Upper lobe of right lung (tissue), 1 donor: Measurements from ENCODE around the gene TIE1. TPM values are rescaled to one million over a fixed set of nuclear protein-coding genes. Genes with fewer than 3 reads are reported as not detected.
A peak's percentile ranks its signal among the peaks of the same experiment; 100 is the strongest.

ENCODE experiments used
- ATAC-seq: fragments of 200-7000 bp; cut with Tn5 transposase; one replicate; pipeline ENCODE4 v1.9.1; 2020; ENCODE audit warnings: mild to moderate bottlenecking, moderate library complexity
- DNase-seq: peaks from one replicate; pipeline ENCODE4 v3.0.0-alpha.2; 2020
- H3K27ac ChIP-seq: fragments of 200-600 bp; one replicate; pipeline ENCODE4 v1.8.0; 2022
- H3K27me3 ChIP-seq: fragments of 200-600 bp; one replicate; pipeline ENCODE4 v1.8.0; 2022; ENCODE audit warnings: mild to moderate bottlenecking
- H3K36me3 ChIP-seq: fragments of 200-600 bp; one replicate; pipeline ENCODE4 v1.8.0; 2022
- H3K4me1 ChIP-seq: fragments of 200-600 bp; one replicate; pipeline ENCODE4 v1.8.0; 2022
- H3K4me3 ChIP-seq: fragments of 200-600 bp; one replicate; pipeline ENCODE4 v1.8.0; 2022; ENCODE audit warnings: mild to moderate bottlenecking
- H3K9me3 ChIP-seq: fragments of 200-600 bp; one replicate; pipeline ENCODE4 v1.8.0; 2022
- intact Hi-C: fragments of 100-400 bp; cut with DNase I; formaldehyde crosslinking; loops from one replicate; pipeline ENCODE4 v1.11.0; 2022
- total RNA-seq: library from RNA; stranded (reverse); fragmentation: NEBNext Ultra II Directional; extraction: Animal tissue kit (Norgen Biotek cat#: 25700); gene quantifications from one replicate; pipeline ENCODE4 v1.2.1, GENCODE V29; 2021
- TF ChIP-seq, protein P1 (sequence below): fragments of 200-600 bp; IDR thresholded peaks from one replicate; pipeline ENCODE4 v1.8.0; 2022; ENCODE audit warnings: antibody characterized with exemption
- donor health status: DM: no; HTN: yes; CAD: no; lungs with severe emphysema.

TIE1 gene
- total RNA-seq, 1 donor from 2014 or later: 59.4 TPM

DNA sequence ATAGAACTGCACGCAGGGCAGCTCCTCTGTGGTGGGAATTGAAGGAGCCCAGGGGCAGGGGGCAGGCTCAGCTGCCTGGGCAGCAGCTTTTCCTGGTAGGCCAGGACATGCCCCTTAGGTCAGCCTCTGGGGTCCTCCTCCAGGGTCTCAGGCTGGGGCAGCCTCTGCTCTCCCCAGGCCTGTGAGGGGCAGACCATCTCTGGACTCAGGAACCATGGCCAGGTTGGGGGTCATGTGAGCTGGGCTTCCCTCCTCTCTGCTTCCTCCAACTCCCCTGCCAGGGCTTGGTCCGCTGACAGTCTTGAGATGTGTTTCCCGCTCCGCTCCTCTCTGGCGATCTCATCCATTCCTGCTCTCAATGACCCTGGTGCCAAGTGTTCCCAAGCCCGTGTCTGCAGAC is 21.1 kb upstream of the TIE1 start:
- TF ChIP-seq, protein P1, sequence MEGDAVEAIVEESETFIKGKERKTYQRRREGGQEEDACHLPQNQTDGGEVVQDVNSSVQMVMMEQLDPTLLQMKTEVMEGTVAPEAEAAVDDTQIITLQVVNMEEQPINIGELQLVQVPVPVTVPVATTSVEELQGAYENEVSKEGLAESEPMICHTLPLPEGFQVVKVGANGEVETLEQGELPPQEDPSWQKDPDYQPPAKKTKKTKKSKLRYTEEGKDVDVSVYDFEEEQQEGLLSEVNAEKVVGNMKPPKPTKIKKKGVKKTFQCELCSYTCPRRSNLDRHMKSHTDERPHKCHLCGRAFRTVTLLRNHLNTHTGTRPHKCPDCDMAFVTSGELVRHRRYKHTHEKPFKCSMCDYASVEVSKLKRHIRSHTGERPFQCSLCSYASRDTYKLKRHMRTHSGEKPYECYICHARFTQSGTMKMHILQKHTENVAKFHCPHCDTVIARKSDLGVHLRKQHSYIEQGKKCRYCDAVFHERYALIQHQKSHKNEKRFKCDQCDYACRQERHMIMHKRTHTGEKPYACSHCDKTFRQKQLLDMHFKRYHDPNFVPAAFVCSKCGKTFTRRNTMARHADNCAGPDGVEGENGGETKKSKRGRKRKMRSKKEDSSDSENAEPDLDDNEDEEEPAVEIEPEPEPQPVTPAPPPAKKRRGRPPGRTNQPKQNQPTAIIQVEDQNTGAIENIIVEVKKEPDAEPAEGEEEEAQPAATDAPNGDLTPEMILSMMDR: no peak
- peak; percentile 48 for DNase-seq
- intact Hi-C loops: no loop called here

DNA sequence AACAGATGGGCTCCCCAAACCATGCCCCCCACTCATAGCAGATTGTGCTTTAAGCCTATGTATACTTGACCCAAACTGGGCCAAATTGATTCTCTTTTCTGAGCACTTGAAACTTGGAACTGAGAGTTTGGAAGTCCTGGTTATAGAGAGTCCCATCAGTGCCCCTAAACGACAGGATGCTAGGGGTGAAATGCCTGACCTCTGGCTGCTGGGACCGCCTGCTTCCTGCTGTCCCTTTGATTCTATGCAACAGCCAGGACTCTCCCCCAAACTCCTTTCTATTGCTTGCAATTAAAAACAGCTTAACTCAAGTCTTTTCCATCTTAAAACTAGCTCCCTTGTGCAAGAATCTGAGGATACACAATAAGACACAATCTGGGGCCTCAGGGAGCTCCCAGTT is 20.1 kb upstream of the TIE1 start:
- Histone ChIP-seq H3K36me3 (no peaks in the 10 kb centered on the region), H3K27me3 (no peaks in the 10 kb centered on the region), H3K4me3 (no peak overlapping the region), H3K4me1 (peaks cover 16% of the 10 kb centered on the region), H3K27ac (no peak overlapping the region), H3K9me3 (no peaks in the 10 kb centered on the region)
- no peak for ATAC-seq
- DNase-seq: peak; percentile 3
- intact Hi-C loops: no loop called here
- TF ChIP-seq, protein P1: no peak

More for the DNA sequence above, 21.1 kb upstream of the TIE1 start:
- no peaks in the 10 kb centered on the region for H3K27me3 ChIP-seq
- H3K27ac ChIP-seq: no peak overlapping the region
- peaks cover 16% of the 10 kb centered on the region for H3K4me1 ChIP-seq
- ATAC-seq: no peak
- H3K9me3 ChIP-seq: no peaks in the 10 kb centered on the region
- H3K4me3 ChIP-seq: no peak overlapping the region
- H3K36me3 ChIP-seq: no peaks in the 10 kb centered on the region

DNA sequence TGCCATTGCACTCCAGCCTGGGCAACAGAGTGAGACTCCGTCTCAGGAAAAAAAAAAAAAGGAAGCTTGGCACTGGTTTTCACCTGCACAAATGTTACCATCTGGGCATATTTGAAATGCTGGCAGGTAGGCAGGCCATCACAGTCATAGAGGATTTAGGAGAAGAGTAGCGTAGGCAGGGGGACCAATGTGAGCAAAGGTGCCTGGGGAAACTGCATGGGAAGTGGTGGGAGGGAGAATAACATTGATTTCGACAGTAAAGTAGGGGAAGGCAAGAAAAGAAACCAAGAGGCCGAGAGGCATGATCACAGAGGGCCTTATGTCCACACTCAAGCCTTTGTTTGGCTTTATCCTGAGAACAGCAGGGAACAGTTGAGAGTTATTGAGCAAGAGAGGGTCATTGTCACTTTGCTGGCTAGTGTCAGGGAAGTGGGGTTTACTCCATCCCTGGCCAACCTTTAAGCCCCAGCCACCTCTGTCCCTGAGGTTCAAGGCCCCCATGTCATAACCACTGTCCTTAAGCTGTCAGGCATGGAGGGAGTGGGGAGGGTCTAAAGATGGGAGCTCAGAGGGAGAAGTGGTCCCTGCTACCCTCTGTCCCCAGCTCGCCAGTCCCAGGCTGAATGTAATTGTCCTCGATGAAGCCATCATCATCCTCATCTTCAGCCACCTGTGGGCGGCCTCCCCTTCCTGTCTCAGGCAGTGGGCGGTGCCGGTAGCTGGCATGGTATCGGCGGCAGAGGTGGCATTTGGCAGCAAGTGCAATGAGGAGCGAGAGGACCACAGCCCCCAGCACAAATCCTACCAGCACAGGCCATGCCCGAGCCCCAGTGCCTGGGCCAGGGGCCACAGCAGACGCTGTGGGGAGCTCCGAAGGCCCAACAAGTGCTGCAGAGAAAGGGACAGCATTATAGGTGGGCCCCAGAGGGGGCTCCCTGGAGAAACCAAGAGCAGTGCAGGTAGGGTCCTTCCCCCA is 18.3 kb upstream of the TIE1 start:
- peak; percentile 31 for ATAC-seq
- H3K4me1 ChIP-seq: peaks cover 16% of the 10 kb centered on the region
- intact Hi-C loops: no loop called here
- no peak overlapping the region for H3K27ac ChIP-seq
- H3K9me3 ChIP-seq: no peaks in the 10 kb centered on the region
- TF ChIP-seq, protein P1: no peak
- H3K4me3 ChIP-seq: no peak overlapping the region
- no peaks in the 10 kb centered on the region for H3K36me3 ChIP-seq
- H3K27me3 ChIP-seq: no peaks in the 10 kb centered on the region
- peak; percentile 66 for DNase-seq

DNA sequence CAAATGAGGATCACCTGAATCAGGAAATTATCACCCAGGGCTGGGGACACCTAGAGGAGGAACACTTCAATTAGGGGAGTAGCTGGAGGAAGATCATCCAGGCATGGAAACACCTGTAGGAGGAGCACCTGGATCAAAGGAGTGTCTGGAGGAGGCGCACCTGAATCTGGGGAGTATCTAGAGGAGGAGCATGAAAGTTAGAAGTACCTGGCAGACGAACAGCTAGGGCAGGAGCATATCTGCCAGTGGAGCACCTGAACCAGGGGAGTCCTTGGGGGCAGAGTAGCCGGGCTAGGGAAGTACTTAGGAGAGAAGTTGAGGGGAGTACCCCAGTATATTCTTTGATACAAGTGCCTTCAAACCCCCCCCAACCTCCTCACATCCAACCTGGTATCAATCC is 16.7 kb upstream of the TIE1 start:
- TF ChIP-seq, protein P1: no peak
- no peak overlapping the region for H3K27ac ChIP-seq
- H3K4me3 ChIP-seq: no peak overlapping the region
- peaks cover 16% of the 10 kb centered on the region for H3K4me1 ChIP-seq
- no peaks in the 10 kb centered on the region for H3K36me3 ChIP-seq
- DNase-seq (peak; percentile 28), ATAC-seq (no peak)
- H3K9me3 ChIP-seq: no peaks in the 10 kb centered on the region
- H3K27me3 ChIP-seq: no peaks in the 10 kb centered on the region
- intact Hi-C loops: no loop called here

DNA sequence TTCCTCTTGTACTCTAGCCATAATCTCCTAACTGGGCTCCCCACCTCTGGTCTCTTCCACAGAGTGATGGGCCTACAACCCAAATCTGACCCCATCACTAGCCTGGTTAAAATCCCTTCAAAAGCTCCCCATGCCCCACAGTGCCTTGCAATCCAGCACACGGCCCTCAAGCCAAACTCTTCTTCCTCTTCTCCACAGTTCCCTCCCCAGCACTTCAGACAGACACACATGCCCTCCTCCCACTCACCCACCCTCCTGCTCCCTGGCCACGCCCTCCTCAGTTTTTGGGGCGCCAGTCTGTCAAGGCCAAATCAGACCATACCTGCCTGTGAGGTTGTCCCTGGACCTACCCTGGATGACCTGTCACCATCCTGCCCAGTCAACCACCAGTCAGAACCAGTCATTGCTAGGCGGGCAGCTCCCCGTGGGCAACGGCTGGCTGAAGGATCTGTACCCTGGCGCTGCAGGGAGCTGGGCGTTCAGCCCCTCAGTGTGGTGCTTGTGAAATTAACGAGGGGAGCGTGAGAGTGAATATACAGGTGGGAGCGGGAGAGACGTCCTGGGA is 16.2 kb upstream of the TIE1 start:
- ATAC-seq: peak; percentile 19
- Histone ChIP-seq H3K36me3 (no peaks in the 10 kb centered on the region), H3K9me3 (no peaks in the 10 kb centered on the region), H3K27ac (peak overlapping the region; percentile 1), H3K27me3 (no peaks in the 10 kb centered on the region), H3K4me1 (peaks cover 16% of the 10 kb centered on the region), H3K4me3 (peak overlapping the region; percentile 42)
- TF ChIP-seq, protein P1: no peak
- peak; percentile 64 for DNase-seq
- intact Hi-C loops: no loop called here
